ENCODE measurements around the gene PLEKHG4. TPM values are rescaled to one million over a fixed set of nuclear protein-coding genes. Genes with fewer than 3 reads are reported as not detected.

Gene PLEKHG4
- total RNA-seq, 1 donor from 2014 or later = 7.8 TPM

GRCh38 chr16:67242138-67242730, 37.1 kb upstream of the PLEKHG4 start:
- DNase-seq = no peak
- intact Hi-C loops (cut with micrococcal nuclease) = loop anchor here (10.0 kb wide), 1 partner anchor 563 kb away; the partner anchor contains the start of genes RANBP10 and TSNAXIP1
- CTCF ChIA-PET = no interaction called here
- Mint-ChIP-seq H3K9me3 (no peaks in the 10 kb centered on the region), H3K27me3 (no peaks in the 10 kb centered on the region), H3K4me1 (peaks cover 27% of the 10 kb centered on the region), H3K36me3 (ENCODE audit: low read depth) (peaks cover 19% of the 10 kb centered on the region), H3K27ac (peak overlapping the region; percentile 13), H3K4me3 (no peak overlapping the region)
- POLR2A ChIA-PET = interaction anchor here (0.5 to 7.7 kb wide), 4 partner anchors 10 to 263 kb away, joined by 3 to 120 read pairs (median 4); partner anchors contain the start of gene TMEM208
- no peak for ATAC-seq (ENCODE audit: low read depth)
- no peak for TF ChIP-seq CTCF (IDR thresholded peaks at IDR 0.05)

GRCh38 chr16:67243481-67243880, 35.9 kb upstream of the PLEKHG4 start:
- H3K27me3 Mint-ChIP-seq = no peaks in the 10 kb centered on the region
- H3K4me1 Mint-ChIP-seq = peaks cover 38% of the 10 kb centered on the region
- H3K9me3 Mint-ChIP-seq = no peaks in the 10 kb centered on the region
- peak overlapping the region; percentile 92 for H3K27ac Mint-ChIP-seq
- ATAC-seq (ENCODE audit: low read depth) = no peak
- POLR2A ChIA-PET = interaction anchor here (0.9 to 7.7 kb wide), 6 partner anchors 12 to 245 kb away, joined by 3 to 120 read pairs (median 6); partner anchors contain the start of genes ELMO3, PLEKHG4 and TMEM208
- intact Hi-C loops (cut with micrococcal nuclease) = loop anchor here (10.0 kb wide), 1 partner anchor 561 kb away; the partner anchor contains the start of genes RANBP10 and TSNAXIP1
- no peak for DNase-seq
- CTCF ChIA-PET = interaction anchor here (0.9 to 1.3 kb wide), 2 partner anchors 16 to 18 kb away, joined by 3 to 9 read pairs; partner anchors contain the start of gene TMEM208
- TF ChIP-seq CTCF (IDR thresholded peaks at IDR 0.05) = no peak
- peaks cover 8% of the 10 kb centered on the region for H3K36me3 Mint-ChIP-seq (ENCODE audit: low read depth)
- no peak overlapping the region for H3K4me3 Mint-ChIP-seq

GRCh38 chr16:67244387-67245185, 34.7 kb upstream of the PLEKHG4 start:
- Mint-ChIP-seq H3K27ac (peak overlapping the region; percentile 92), H3K36me3 (ENCODE audit: low read depth) (peaks cover 1% of the 10 kb centered on the region), H3K4me1 (peaks cover 44% of the 10 kb centered on the region), H3K9me3 (no peaks in the 10 kb centered on the region), H3K27me3 (peaks cover 1% of the 10 kb centered on the region), H3K4me3 (peak overlapping the region; percentile 82)
- ChIA-PET POLR2A (interaction anchor here (0.6 to 7.7 kb wide), 20 partner anchors 9 to 792 kb away, joined by 3 to 120 read pairs (median 4); partner anchors contain the start of genes ATP6V0D1, E2F4, ELMO3 and FBXL8), CTCF (interaction anchor here (0.6 to 1.3 kb wide), 6 partner anchors 12 to 291 kb away, joined by 3 to 9 read pairs (median 3); partner anchors contain the start of gene TMEM208)
- DNase-seq (peak; percentile 69), ATAC-seq (ENCODE audit: low read depth) (peak; percentile 73)
- intact Hi-C loops (cut with micrococcal nuclease) = loop anchor here (1.0 to 10.0 kb wide), 7 partner anchors 17 to 602 kb away; partner anchors contain the start of genes ACD, CENPT, E2F4 and FBXL8
- TF ChIP-seq CTCF (IDR thresholded peaks at IDR 0.05) = no peak

GRCh38 chr16:67245186-67245585, 34.1 kb upstream of the PLEKHG4 start:
- ChIA-PET CTCF (interaction anchor here (0.6 to 3.1 kb wide), 5 partner anchors 18 to 882 kb away, joined by 3 to 12 read pairs (median 3); partner anchors contain the start of gene TMEM208), POLR2A (interaction anchor here (0.6 to 7.7 kb wide), 6 partner anchors 12 to 791 kb away, joined by 3 to 120 read pairs (median 6); partner anchors contain the start of genes FBXL8, TMEM208 and TRADD)
- DNase-seq = no peak
- Mint-ChIP-seq H3K9me3 (no peaks in the 10 kb centered on the region), H3K4me3 (peak overlapping the region; percentile 82), H3K27me3 (peaks cover 2% of the 10 kb centered on the region), H3K4me1 (peaks cover 49% of the 10 kb centered on the region), H3K27ac (peak overlapping the region; percentile 92), H3K36me3 (ENCODE audit: low read depth) (peaks cover 1% of the 10 kb centered on the region)
- no peak for ATAC-seq (ENCODE audit: low read depth)
- intact Hi-C loops (cut with micrococcal nuclease) = loop anchor here (2.0 to 10.0 kb wide), 5 partner anchors 34 to 602 kb away; partner anchors contain the start of genes ACD, CENPT, E2F4 and NUTF2
- TF ChIP-seq CTCF (IDR thresholded peaks at IDR 0.05) = no peak

All from activated B cell treated with CpG ODN at 0.5 μM for 24 hours (primary cell).